Measurements from ENCODE around the gene PRSS27. TPM values are rescaled to one million over a fixed set of nuclear protein-coding genes. Genes with fewer than 3 reads are reported as not detected.

Gene PRSS27
- total and polyA plus RNA-seq, 2 donors (not counting 1 experiment from before 2014, with no cell fraction given): 0.24 to 1.2 TPM

- DNase-seq (ENCODE audit: low read depth in 2 of 2): no peak
- Histone ChIP-seq H3K9ac (ENCODE audit: insufficient read depth, low read length) (no peak overlapping the region), H3K27me3 (ENCODE audit: control insufficient read depth, insufficient read depth, low read length) (peaks cover 3% of the 10 kb centered on the region), H3K4me1 (ENCODE audit: control insufficient read depth, extremely low read depth, insufficient read depth, low read length) (no peaks in the 10 kb centered on the region), H3K4me2 (ENCODE audit: extremely low read depth, insufficient read depth, low read length) (no peak overlapping the region), H2AFZ (ENCODE audit: low read length) (no peak overlapping the region), H3K9me3 (ENCODE audit: control insufficient read depth, insufficient read depth, low read depth, low read length) (no peaks in the 10 kb centered on the region), H4K20me1 (ENCODE audit: control insufficient read depth, extremely low read depth, insufficient read depth, low read length) (peaks cover 1% of the 10 kb centered on the region), H3K79me2 (ENCODE audit: control insufficient read depth, insufficient read depth, low read length) (no peaks in the 10 kb centered on the region), H3K4me3 (replicated peaks in 1 of 4; ENCODE audit: control extremely low read depth in 1 of 4, insufficient read depth in 1 of 4, low read depth in 3 of 4, low read length in 4 of 4) (no peak overlapping the region), H3K27ac (ENCODE audit: insufficient read depth, low read length) (no peak overlapping the region), H3K36me3 (ENCODE audit: control insufficient read depth, insufficient read depth, low read length) (no peaks in the 10 kb centered on the region)
- TF ChIP-seq EZH2 (IDR thresholded peaks at IDR 0.05; ENCODE audit: low read length, missing control alignments): no peak
- no peak for TF ChIP-seq CTCF (conservative IDR thresholded peaks at IDR 0.05 in 1 of 2, IDR thresholded peaks at IDR 0.05 in 1 of 2; ENCODE audit: low read depth in 1 of 2, low read length in 2 of 2)
These were observed 528 bp downstream of the PRSS27 start for GRCh38 chr16:2719328-2720063.

GRCh38 chr16:2717383-2718263, 2.4 kb downstream of the PRSS27 start:
- H3K27me3 ChIP-seq (ENCODE audit: control insufficient read depth, insufficient read depth, low read length): no peaks in the 10 kb centered on the region
- no peak for DNase-seq (ENCODE audit: low read depth in 2 of 2)
- no peak overlapping the region for H2AFZ ChIP-seq (ENCODE audit: low read length)
- TF ChIP-seq CTCF (conservative IDR thresholded peaks at IDR 0.05 in 1 of 2, IDR thresholded peaks at IDR 0.05 in 1 of 2; ENCODE audit: low read depth in 1 of 2, low read length in 2 of 2) (no peak), EZH2 (IDR thresholded peaks at IDR 0.05; ENCODE audit: low read length, missing control alignments) (no peak)
- no peaks in the 10 kb centered on the region for H3K79me2 ChIP-seq (ENCODE audit: control insufficient read depth, insufficient read depth, low read length)
- peaks cover 1% of the 10 kb centered on the region for H4K20me1 ChIP-seq (ENCODE audit: control insufficient read depth, extremely low read depth, insufficient read depth, low read length)
- H3K36me3 ChIP-seq (ENCODE audit: control insufficient read depth, insufficient read depth, low read length): no peaks in the 10 kb centered on the region
- H3K27ac ChIP-seq (ENCODE audit: insufficient read depth, low read length): no peak overlapping the region
- H3K4me3 ChIP-seq (replicated peaks in 1 of 4; ENCODE audit: control extremely low read depth in 1 of 4, insufficient read depth in 1 of 4, low read depth in 3 of 4, low read length in 4 of 4): no peak overlapping the region
- H3K9ac ChIP-seq (ENCODE audit: insufficient read depth, low read length): no peak overlapping the region
- H3K9me3 ChIP-seq (ENCODE audit: control insufficient read depth, insufficient read depth, low read depth, low read length): no peaks in the 10 kb centered on the region
- no peak overlapping the region for H3K4me2 ChIP-seq (ENCODE audit: extremely low read depth, insufficient read depth, low read length)
- no peaks in the 10 kb centered on the region for H3K4me1 ChIP-seq (ENCODE audit: control insufficient read depth, extremely low read depth, insufficient read depth, low read length)

GRCh38 chr16:2716948-2717347, 3.1 kb downstream of the PRSS27 start:
- Histone ChIP-seq H3K9ac (ENCODE audit: insufficient read depth, low read length) (no peak overlapping the region), H3K4me1 (ENCODE audit: control insufficient read depth, extremely low read depth, insufficient read depth, low read length) (no peaks in the 10 kb centered on the region), H3K27me3 (ENCODE audit: control insufficient read depth, insufficient read depth, low read length) (no peaks in the 10 kb centered on the region), H3K9me3 (ENCODE audit: control insufficient read depth, insufficient read depth, low read depth, low read length) (no peaks in the 10 kb centered on the region), H4K20me1 (ENCODE audit: control insufficient read depth, extremely low read depth, insufficient read depth, low read length) (peaks cover 1% of the 10 kb centered on the region), H3K27ac (ENCODE audit: insufficient read depth, low read length) (no peak overlapping the region), H3K79me2 (ENCODE audit: control insufficient read depth, insufficient read depth, low read length) (no peaks in the 10 kb centered on the region), H2AFZ (ENCODE audit: low read length) (no peak overlapping the region), H3K36me3 (ENCODE audit: control insufficient read depth, insufficient read depth, low read length) (no peaks in the 10 kb centered on the region), H3K4me2 (ENCODE audit: extremely low read depth, insufficient read depth, low read length) (no peak overlapping the region), H3K4me3 (replicated peaks in 1 of 4; ENCODE audit: control extremely low read depth in 1 of 4, insufficient read depth in 1 of 4, low read depth in 3 of 4, low read length in 4 of 4) (no peak overlapping the region)
- DNase-seq (ENCODE audit: low read depth in 2 of 2): no peak
- TF ChIP-seq CTCF (conservative IDR thresholded peaks at IDR 0.05 in 1 of 2, IDR thresholded peaks at IDR 0.05 in 1 of 2; ENCODE audit: low read depth in 1 of 2, low read length in 2 of 2): no peak
- TF ChIP-seq EZH2 (IDR thresholded peaks at IDR 0.05; ENCODE audit: low read length, missing control alignments): no peak
